Activated T-cell treated with anti-CD3 and anti-CD28 coated beads, Interleukin-2, amount 50 U/mL, for 72 hours (primary cell): ENCODE measurements around the gene MNS1. TPM values are rescaled to one million over a fixed set of nuclear protein-coding genes. Genes with fewer than 3 reads are reported as not detected.

Source experiments
- ATAC-seq, 2 donors: fragments of 150-1000 bp; cut with Tn5 transposase; replicated peaks in 1 of 2; 2 replicates each; pipeline ENCODE4 v1.10.0; 2021; ENCODE audit warnings: moderate library complexity in 2 of 2, mild to moderate bottlenecking in 1 of 2
- DNase-seq, 2 donors: peaks; one replicate each; pipeline ENCODE4 v3.0.0; 2021 to 2022; ENCODE audit warnings: mixed read lengths in 1 of 2
- H3K27ac Mint-ChIP-seq: one replicate; pipeline ENCODE4 v1.8.0; 2022; ENCODE audit warnings: mild to moderate bottlenecking, moderate library complexity, mixed read lengths
- H3K27me3 Mint-ChIP-seq: one replicate; pipeline ENCODE4 v1.8.0; 2022; ENCODE audit warnings: low read depth, mixed read lengths
- H3K36me3 Mint-ChIP-seq, 2 donors: one replicate each; pipeline ENCODE4 v1.8.0; 2022; ENCODE audit warnings: mixed read lengths in 2 of 2, mild to moderate bottlenecking in 1 of 2; ENCODE audit not compliant: insufficient read depth in 2 of 2
- H3K4me1 Mint-ChIP-seq: one replicate; pipeline ENCODE4 v1.8.0; 2022; ENCODE audit warnings: low read depth, mixed read lengths
- H3K4me3 Mint-ChIP-seq, 2 donors: one replicate each; pipeline ENCODE4 v1.8.0; 2022; ENCODE audit warnings: mild to moderate bottlenecking in 2 of 2, mixed read lengths in 2 of 2, moderate library complexity in 2 of 2
- H3K9me3 Mint-ChIP-seq, 2 donors: one replicate each; pipeline ENCODE4 v1.8.0; 2022; ENCODE audit warnings: mixed read lengths in 2 of 2
- total RNA-seq, 2 donors: library from RNA; stranded (reverse); gene quantifications; one replicate each; pipeline ENCODE4 v1.2.3, GENCODE V29; 2022

The MNS1 gene
- total RNA-seq, 2 donors from 2014 or later: 0.19 TPM; not detected in 1

GRCh38 chr15:56473017-56473416 lies 8.1 kb upstream of the MNS1 start:
- Mint-ChIP-seq H3K27ac (no peak overlapping the region), H3K27me3 (no peaks in the 10 kb centered on the region), H3K4me1 (peaks cover 9% of the 10 kb centered on the region), H3K4me3 (no peak overlapping the region), H3K36me3 (no peaks in the 10 kb centered on the region), H3K9me3 (no peaks in the 10 kb centered on the region)
- no peak for ATAC-seq
- no peak for DNase-seq

DNA sequence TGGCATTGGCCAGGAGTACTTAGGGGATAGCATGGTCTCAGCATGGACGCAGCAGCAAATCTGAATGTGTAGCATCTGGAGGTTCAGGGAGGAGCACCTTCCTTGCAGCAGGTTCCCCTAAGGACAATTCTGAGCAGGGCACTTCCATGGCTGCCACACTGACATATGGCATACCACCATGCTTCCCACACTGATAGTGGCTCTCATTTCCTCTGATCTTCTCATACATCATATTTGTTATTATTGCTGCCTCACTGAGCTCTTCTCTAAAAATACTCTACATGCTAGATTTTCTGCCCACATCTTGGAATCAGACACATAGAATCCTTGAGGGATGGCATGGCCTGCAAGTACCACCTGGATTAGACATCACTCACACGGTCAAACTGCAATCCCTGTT lies 7.3 kb upstream of the MNS1 start:
- H3K9me3 Mint-ChIP-seq: no peaks in the 10 kb centered on the region
- H3K36me3 Mint-ChIP-seq: no peaks in the 10 kb centered on the region
- no peak overlapping the region for H3K27ac Mint-ChIP-seq
- no peak for ATAC-seq
- H3K4me1 Mint-ChIP-seq: peaks cover 11% of the 10 kb centered on the region
- H3K4me3 Mint-ChIP-seq: no peak overlapping the region
- no peaks in the 10 kb centered on the region for H3K27me3 Mint-ChIP-seq
- no peak for DNase-seq

GRCh38 chr15:56471440-56472069 lies 6.6 kb upstream of the MNS1 start:
- Mint-ChIP-seq H3K36me3 (no peaks in the 10 kb centered on the region), H3K9me3 (no peaks in the 10 kb centered on the region), H3K4me1 (peaks cover 11% of the 10 kb centered on the region), H3K27ac (no peak overlapping the region), H3K4me3 (no peak overlapping the region), H3K27me3 (no peaks in the 10 kb centered on the region)
- ATAC-seq (no peak), DNase-seq (no peak)

- H3K36me3 Mint-ChIP-seq: no peaks in the 10 kb centered on the region
- peaks cover 7% of the 10 kb centered on the region for H3K27me3 Mint-ChIP-seq
- no peak overlapping the region for H3K27ac Mint-ChIP-seq
- H3K4me1 Mint-ChIP-seq: peaks cover 17% of the 10 kb centered on the region
- no peaks in the 10 kb centered on the region for H3K9me3 Mint-ChIP-seq
- no peak overlapping the region for H3K4me3 Mint-ChIP-seq
- DNase-seq (no peak), ATAC-seq (no peak)
Observed at GRCh38 chr15:56469483-56469882, 4.5 kb upstream of the MNS1 start.

DNA sequence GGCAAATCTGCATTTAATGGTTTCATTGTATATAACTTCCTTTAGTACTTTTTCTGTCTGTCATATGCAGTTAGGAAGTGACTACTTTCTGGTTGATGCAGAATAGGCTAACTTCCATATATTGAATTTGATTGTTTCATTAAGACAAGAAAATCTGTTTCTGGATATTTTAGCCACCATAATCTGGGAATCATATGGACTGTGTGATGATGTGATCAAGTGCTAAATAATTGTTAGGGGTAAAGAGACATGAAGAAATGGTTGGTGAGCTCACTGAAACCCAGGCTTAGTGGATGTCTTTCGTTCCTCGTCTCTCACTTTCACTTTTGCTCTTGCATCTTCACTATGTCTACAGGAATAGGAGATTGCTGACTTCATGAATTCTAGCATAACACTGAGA lies 3.5 kb upstream of the MNS1 start:
- ATAC-seq (peak; percentile 39 to 55), DNase-seq (peak in 1 of 2 donors; percentile 11)
- Mint-ChIP-seq H3K27me3 (peaks cover 17% of the 10 kb centered on the region), H3K4me3 (peak overlapping the region; percentile 54 to 94), H3K4me1 (peaks cover 24% of the 10 kb centered on the region), H3K9me3 (no peaks in the 10 kb centered on the region), H3K36me3 (no peaks in the 10 kb centered on the region), H3K27ac (no peak overlapping the region)

- ATAC-seq: no peak
- Mint-ChIP-seq H3K36me3 (no peaks in the 10 kb centered on the region), H3K27me3 (peaks cover 21% of the 10 kb centered on the region), H3K4me3 (no peak overlapping the region), H3K9me3 (no peaks in the 10 kb centered on the region), H3K4me1 (peaks cover 24% of the 10 kb centered on the region), H3K27ac (no peak overlapping the region)
- no peak for DNase-seq
Observed at GRCh38 chr15:56467616-56468015, 2.7 kb upstream of the MNS1 start.

DNA sequence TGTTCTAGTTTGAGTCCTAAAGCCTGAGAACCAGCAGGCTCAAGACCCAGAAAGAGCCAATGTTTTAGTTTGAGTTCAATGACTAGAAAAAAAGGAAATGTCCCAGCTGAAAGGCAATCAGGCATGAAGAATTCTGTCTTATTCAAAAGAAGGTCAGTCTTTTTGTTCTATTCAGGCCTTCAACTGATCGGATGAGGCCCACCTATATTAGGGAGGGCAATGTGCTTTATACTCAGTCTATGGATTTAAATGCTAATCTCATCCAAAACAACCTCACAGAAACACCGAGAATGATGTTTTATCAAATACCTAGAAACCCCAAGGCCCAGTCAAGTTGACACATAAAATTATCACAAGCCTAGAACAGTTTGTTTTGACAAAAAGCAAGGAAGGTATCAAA lies 4.0 kb downstream of the MNS1 start:
- Mint-ChIP-seq H3K27ac (no peak overlapping the region), H3K4me1 (peaks cover 13% of the 10 kb centered on the region), H3K27me3 (peaks cover 25% of the 10 kb centered on the region), H3K36me3 (no peaks in the 10 kb centered on the region), H3K4me3 (no peak overlapping the region), H3K9me3 (no peaks in the 10 kb centered on the region)
- DNase-seq (no peak), ATAC-seq (no peak)

GRCh38 chr15:56460071-56460470 lies 4.9 kb downstream of the MNS1 start:
- no peak overlapping the region for H3K27ac Mint-ChIP-seq
- H3K36me3 Mint-ChIP-seq: no peaks in the 10 kb centered on the region
- H3K9me3 Mint-ChIP-seq: no peaks in the 10 kb centered on the region
- ATAC-seq (no peak), DNase-seq (no peak)
- H3K27me3 Mint-ChIP-seq: peaks cover 25% of the 10 kb centered on the region
- H3K4me3 Mint-ChIP-seq: no peak overlapping the region
- H3K4me1 Mint-ChIP-seq: peaks cover 13% of the 10 kb centered on the region

DNA sequence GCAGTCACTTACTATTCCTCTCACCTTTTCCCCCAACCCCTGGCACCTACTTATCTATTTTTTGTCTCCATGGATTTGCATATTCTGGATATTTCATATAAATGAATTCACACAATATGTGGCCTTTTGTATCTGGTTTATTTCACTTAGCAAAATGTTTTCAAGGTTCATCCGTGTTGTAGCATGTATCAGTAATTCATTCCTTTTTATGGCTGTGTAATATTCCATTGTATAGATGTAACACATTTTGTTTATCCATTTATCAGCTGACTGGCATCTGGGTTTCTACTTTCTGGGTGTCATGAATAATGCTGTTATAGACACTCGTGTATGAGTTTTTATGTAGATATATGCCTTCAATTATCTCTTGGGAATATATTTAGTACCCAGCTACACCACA lies 5.8 kb downstream of the MNS1 start:
- H3K9me3 Mint-ChIP-seq: no peaks in the 10 kb centered on the region

DNA sequence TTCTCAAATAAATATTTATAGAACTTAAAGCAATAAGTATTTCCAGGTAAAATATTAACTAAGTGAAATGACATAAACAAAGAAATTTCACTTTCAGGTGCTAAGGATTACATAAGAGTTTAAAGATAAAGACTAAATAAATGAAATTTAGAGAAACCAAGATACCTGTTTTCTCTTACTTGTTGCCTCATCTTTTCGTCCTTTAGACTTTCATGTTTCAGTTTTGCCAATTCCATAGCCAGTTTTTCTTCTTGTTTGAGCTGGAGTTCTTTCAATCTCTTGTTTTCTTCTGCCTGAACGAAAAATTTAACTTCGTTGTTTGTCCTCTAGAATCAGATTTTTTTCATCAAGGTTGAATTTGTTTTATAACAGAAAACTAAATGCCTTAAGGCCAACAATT lies 8.7 kb downstream of the MNS1 start:
- H3K27ac Mint-ChIP-seq: no peak overlapping the region
- H3K27me3 Mint-ChIP-seq: no peaks in the 10 kb centered on the region
- H3K9me3 Mint-ChIP-seq: no peaks in the 10 kb centered on the region
- ATAC-seq (no peak), DNase-seq (no peak)
- no peaks in the 10 kb centered on the region for H3K36me3 Mint-ChIP-seq
- H3K4me1 Mint-ChIP-seq: no peaks in the 10 kb centered on the region
- H3K4me3 Mint-ChIP-seq: no peak overlapping the region

More for the DNA sequence above, 5.8 kb downstream of the MNS1 start:
- H3K4me1 Mint-ChIP-seq: peaks cover 3% of the 10 kb centered on the region
- DNase-seq (no peak), ATAC-seq (no peak)
- H3K4me3 Mint-ChIP-seq: no peak overlapping the region
- no peak overlapping the region for H3K27ac Mint-ChIP-seq
- peaks cover 15% of the 10 kb centered on the region for H3K27me3 Mint-ChIP-seq
- H3K36me3 Mint-ChIP-seq: no peaks in the 10 kb centered on the region

DNA sequence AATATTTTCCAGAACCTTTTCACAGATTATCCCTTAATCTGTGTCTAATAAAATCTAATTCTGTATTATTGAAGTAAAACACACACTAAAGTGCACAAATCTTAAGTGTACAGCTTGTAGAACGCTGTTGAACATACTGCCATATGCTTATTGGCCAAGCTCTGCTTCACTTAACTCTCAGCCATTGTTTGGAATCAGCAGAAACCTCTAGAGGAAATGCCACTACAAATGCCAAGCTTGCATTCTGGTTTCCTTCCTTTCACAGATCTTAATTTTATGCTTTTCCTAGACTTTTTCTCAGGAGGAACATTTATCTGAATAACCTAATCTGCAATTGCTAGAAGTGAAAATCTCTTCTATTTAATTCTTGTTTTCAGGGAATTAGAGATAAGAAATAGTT lies 10.1 kb downstream of the MNS1 start:
- H3K36me3 Mint-ChIP-seq: no peaks in the 10 kb centered on the region
- ATAC-seq: no peak
- H3K27ac Mint-ChIP-seq: no peak overlapping the region
- H3K9me3 Mint-ChIP-seq: no peaks in the 10 kb centered on the region
- no peak for DNase-seq
- no peaks in the 10 kb centered on the region for H3K27me3 Mint-ChIP-seq
- no peak overlapping the region for H3K4me3 Mint-ChIP-seq
- H3K4me1 Mint-ChIP-seq: no peaks in the 10 kb centered on the region

GRCh38 chr15:56445746-56446145 lies 19.2 kb downstream of the MNS1 start:
- Mint-ChIP-seq H3K4me1 (no peaks in the 10 kb centered on the region), H3K27ac (no peak overlapping the region), H3K36me3 (no peaks in the 10 kb centered on the region), H3K9me3 (peaks cover 0 to 3% of the 10 kb centered on the region in 2 donors), H3K27me3 (no peaks in the 10 kb centered on the region), H3K4me3 (no peak overlapping the region)
- no peak for DNase-seq
- no peak for ATAC-seq

GRCh38 chr15:56442354-56442753 lies 22.6 kb downstream of the MNS1 start:
- DNase-seq (no peak), ATAC-seq (no peak)
- Mint-ChIP-seq H3K27me3 (no peaks in the 10 kb centered on the region), H3K36me3 (no peaks in the 10 kb centered on the region), H3K4me1 (no peaks in the 10 kb centered on the region), H3K4me3 (no peak overlapping the region), H3K9me3 (peaks cover 0 to 5% of the 10 kb centered on the region in 2 donors), H3K27ac (no peak overlapping the region)

DNA sequence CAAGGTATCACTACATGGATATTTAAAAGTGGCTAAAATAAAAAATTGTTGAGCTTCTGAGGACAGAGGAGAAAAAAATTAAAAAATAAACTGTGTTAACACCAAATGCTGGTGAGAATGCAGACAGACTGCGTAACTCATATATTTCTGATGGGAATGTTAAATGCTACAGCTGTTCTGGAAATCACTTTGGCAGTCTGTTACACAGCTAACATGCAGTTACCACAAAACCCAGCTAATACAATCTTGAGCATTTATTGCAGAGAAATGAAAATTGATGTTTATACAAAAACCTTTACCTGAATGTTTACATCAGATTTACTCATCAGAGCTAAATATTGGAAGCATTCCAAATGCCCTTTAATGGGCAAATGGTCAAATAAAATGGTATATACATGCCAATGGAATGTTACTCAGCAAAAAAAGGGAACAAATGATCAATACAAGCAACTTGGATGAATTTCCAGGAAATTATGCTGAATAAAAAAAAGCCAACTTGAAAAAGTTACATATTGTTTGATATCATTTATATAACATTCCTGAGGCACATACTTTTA lies 24.6 kb downstream of the MNS1 start:
- no peak for ATAC-seq
- Mint-ChIP-seq H3K9me3 (peaks cover 1 to 7% of the 10 kb centered on the region in 2 donors), H3K4me3 (no peak overlapping the region), H3K36me3 (no peaks in the 10 kb centered on the region), H3K4me1 (no peaks in the 10 kb centered on the region), H3K27ac (no peak overlapping the region), H3K27me3 (peaks cover 11% of the 10 kb centered on the region)
- no peak for DNase-seq
